Ishikawa (cell line): ENCODE data around the gene HSP90AB1.

Source experiments
- CEBPB ChIP-seq: IDR thresholded peaks from 2 replicates; pipeline ENCODE4 v1.6.1; 2012
- CREB1 ChIP-seq: IDR thresholded peaks from 2 replicates; pipeline ENCODE4 v1.6.1; 2012; ENCODE audit warnings: low read depth
- EGR1 ChIP-seq: IDR thresholded peaks from 2 replicates; pipeline ENCODE4 v1.6.1; 2012
- EP300 ChIP-seq: IDR thresholded peaks from 2 replicates; pipeline ENCODE4 v1.6.1; 2012; ENCODE audit warnings: borderline replicate concordance
- FOXM1 ChIP-seq: IDR thresholded peaks from 2 replicates; pipeline ENCODE4 v1.6.1; 2012; ENCODE audit warnings: low read depth, borderline replicate concordance
- NFIC ChIP-seq: IDR thresholded peaks from 2 replicates; pipeline ENCODE4 v1.6.1; 2012
- RAD21 ChIP-seq: IDR thresholded peaks from 2 replicates; pipeline ENCODE4 v1.6.1; 2012; ENCODE audit warnings: low read depth
- TAF1 ChIP-seq: IDR thresholded peaks from 2 replicates; pipeline ENCODE4 v1.6.1; 2012; ENCODE audit warnings: low read depth, mild to moderate bottlenecking
- TCF12 ChIP-seq: IDR thresholded peaks from 2 replicates; pipeline ENCODE4 v1.6.1; 2012; ENCODE audit warnings: low read depth
- TEAD4 ChIP-seq: IDR thresholded peaks from 2 replicates; pipeline ENCODE4 v1.6.1; 2012
- YY1 ChIP-seq: IDR thresholded peaks from 2 replicates; pipeline ENCODE4 v1.6.1; 2012; ENCODE audit warnings: low read depth
- ZBTB7A ChIP-seq: IDR thresholded peaks from 2 replicates; pipeline ENCODE4 v1.6.1; 2012; ENCODE audit warnings: low read depth
- TF ChIP-seq, protein P1 (sequence below): IDR thresholded peaks from 2 replicates; pipeline ENCODE4 v1.6.1; 2012
- TF ChIP-seq, protein P2 (sequence below): IDR thresholded peaks from 2 replicates; pipeline ENCODE4 v1.6.1; 2012
- TF ChIP-seq, protein P3 (sequence below): IDR thresholded peaks from 2 replicates; pipeline ENCODE4 v1.6.1; 2012; ENCODE audit warnings: low read depth, mild to moderate bottlenecking

Gene HSP90AB1

DNA sequence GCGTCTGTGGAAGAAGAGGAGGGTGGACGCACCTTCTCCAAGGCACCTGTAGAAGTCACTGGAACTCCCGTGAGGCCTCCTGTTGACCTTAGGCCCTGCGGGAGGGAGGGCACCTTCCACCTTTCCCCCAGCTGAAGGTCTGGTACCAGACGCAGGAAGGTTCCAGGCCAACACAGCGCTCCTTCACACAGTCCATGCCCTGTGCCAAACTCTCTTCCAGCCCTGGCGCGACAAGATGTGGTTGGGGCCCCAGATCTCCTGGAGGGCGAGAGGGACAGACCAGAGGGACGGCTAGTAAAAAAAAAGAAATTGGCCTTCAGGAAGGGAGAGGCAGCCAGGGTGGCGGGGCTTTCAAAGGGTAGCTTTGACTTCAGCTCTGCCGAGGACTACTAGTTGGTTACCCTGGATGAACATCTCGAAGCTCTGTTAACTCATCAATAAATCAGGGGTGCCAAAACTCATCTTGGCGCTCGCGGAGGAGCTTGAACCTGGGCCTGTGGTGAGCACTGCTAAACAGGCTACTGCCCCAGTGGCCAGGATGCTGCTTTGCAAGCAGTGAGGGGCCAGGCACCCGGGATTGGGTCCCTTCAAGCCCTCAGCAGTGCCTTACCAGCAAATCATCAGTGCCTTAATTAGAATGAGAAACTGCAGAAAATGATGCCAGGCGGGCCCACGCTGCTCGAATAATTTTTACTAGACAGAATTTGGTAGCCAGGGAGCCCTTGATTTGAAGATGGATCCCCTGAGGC lies 51.3 kb downstream of the HSP90AB1 start:
- TF ChIP-seq CREB1 (no peak), TAF1 (no peak), ZBTB7A (no peak), EP300 (no peak), CEBPB (no peak), TCF12 (no peak), RAD21 (no peak), TEAD4 (no peak), EGR1 (no peak), YY1 (no peak)
- TF ChIP-seq, protein P1, sequence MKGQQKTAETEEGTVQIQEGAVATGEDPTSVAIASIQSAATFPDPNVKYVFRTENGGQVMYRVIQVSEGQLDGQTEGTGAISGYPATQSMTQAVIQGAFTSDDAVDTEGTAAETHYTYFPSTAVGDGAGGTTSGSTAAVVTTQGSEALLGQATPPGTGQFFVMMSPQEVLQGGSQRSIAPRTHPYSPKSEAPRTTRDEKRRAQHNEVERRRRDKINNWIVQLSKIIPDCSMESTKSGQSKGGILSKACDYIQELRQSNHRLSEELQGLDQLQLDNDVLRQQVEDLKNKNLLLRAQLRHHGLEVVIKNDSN, result no peak
- TF ChIP-seq, protein P2, sequence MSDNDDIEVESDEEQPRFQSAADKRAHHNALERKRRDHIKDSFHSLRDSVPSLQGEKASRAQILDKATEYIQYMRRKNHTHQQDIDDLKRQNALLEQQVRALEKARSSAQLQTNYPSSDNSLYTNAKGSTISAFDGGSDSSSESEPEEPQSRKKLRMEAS, result no peak

DNA sequence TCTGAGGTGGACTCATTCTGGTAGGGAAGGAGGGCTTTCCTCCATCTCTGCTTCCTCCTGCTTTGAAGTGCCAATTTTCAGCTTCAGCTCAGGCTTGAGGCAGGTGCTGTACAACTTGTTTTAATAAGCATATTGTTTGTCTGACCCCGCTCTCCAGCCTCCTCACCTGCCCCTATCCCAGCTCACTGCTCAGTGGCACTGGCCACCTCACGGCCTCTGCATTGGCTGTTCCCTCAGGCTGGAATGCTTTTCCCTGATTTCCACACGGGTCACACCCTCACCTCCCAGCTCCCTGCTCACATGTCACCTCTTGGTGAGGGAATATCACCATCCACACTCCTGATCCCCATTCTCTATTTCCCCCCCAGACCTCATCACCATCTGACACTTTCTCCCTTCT lies 52.0 kb downstream of the HSP90AB1 start:
- no peak for TF ChIP-seq TEAD4
- no peak for TF ChIP-seq CEBPB
- no peak for TF ChIP-seq TAF1
- no peak for TF ChIP-seq ZBTB7A
- TF ChIP-seq EP300, result no peak
- TF ChIP-seq, protein P3, sequence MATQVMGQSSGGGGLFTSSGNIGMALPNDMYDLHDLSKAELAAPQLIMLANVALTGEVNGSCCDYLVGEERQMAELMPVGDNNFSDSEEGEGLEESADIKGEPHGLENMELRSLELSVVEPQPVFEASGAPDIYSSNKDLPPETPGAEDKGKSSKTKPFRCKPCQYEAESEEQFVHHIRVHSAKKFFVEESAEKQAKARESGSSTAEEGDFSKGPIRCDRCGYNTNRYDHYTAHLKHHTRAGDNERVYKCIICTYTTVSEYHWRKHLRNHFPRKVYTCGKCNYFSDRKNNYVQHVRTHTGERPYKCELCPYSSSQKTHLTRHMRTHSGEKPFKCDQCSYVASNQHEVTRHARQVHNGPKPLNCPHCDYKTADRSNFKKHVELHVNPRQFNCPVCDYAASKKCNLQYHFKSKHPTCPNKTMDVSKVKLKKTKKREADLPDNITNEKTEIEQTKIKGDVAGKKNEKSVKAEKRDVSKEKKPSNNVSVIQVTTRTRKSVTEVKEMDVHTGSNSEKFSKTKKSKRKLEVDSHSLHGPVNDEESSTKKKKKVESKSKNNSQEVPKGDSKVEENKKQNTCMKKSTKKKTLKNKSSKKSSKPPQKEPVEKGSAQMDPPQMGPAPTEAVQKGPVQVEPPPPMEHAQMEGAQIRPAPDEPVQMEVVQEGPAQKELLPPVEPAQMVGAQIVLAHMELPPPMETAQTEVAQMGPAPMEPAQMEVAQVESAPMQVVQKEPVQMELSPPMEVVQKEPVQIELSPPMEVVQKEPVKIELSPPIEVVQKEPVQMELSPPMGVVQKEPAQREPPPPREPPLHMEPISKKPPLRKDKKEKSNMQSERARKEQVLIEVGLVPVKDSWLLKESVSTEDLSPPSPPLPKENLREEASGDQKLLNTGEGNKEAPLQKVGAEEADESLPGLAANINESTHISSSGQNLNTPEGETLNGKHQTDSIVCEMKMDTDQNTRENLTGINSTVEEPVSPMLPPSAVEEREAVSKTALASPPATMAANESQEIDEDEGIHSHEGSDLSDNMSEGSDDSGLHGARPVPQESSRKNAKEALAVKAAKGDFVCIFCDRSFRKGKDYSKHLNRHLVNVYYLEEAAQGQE, result no peak
- TF ChIP-seq, protein P2, result no peak
- no peak for TF ChIP-seq NFIC
- no peak for TF ChIP-seq EGR1
- TF ChIP-seq, protein P1, result no peak
- no peak for TF ChIP-seq FOXM1
- TF ChIP-seq YY1, result no peak
- no peak for TF ChIP-seq RAD21
- no peak for TF ChIP-seq CREB1
- no peak for TF ChIP-seq TCF12

DNA sequence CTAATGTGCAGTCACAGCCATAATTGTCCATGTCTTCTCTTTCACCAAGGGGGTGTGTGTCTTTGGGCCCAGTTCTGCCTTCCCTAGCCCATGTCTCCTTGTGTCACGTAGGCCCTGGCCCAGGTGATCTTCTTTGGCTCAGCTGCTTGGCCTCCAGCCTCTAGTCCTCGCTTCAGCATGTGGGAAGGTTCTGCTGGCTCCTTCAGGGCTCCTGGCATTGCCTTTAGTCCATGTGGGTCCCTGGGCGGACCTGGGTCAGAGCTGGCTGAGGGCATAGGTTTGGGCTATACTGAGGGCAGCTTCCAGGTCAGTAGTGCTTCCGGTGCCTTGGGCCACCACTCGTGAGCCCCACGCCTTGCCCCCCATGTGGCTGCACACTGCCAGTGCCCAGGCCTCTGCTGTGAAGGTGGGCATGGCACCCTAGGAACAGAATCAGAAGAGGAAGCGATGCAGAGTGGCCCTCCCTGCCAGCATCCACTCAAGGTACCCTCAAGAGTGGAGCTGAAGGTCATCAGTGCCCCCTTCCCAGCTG lies 53.5 kb downstream of the HSP90AB1 start:
- TF ChIP-seq, protein P1, result no peak
- TF ChIP-seq, protein P2, result no peak
- no peak for TF ChIP-seq TCF12
- no peak for TF ChIP-seq CEBPB
- TF ChIP-seq YY1, result no peak
- TF ChIP-seq EP300, result no peak
- TF ChIP-seq, protein P3, result no peak
- no peak for TF ChIP-seq EGR1
- no peak for TF ChIP-seq NFIC
- TF ChIP-seq FOXM1, result no peak
- TF ChIP-seq TEAD4, result no peak
- TF ChIP-seq RAD21, result no peak

DNA sequence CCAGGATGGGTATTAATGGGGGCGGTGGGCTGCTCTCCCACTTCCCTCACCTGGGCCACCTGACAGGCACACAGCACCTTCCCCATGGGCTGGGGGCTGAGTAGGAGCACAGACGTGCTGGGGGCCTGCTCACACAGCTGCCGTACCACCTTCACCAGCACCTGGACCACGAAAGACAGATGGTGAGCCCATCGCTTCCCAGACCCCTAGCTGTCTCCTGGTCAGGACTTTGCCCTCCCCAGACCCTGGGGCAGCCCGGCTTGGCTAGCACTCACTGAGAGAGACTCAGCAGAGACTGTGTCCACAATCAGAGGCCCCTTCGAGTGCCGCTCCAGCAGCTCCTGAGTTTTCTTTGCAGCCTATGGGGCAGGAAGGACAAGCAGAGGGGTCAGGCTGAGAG lies 54.2 kb downstream of the HSP90AB1 start:
- TF ChIP-seq, protein P2, result no peak
- TF ChIP-seq, protein P3, result no peak
- no peak for TF ChIP-seq TEAD4
- TF ChIP-seq FOXM1, result no peak
- no peak for TF ChIP-seq CREB1
- no peak for TF ChIP-seq EGR1
- no peak for TF ChIP-seq CEBPB
- no peak for TF ChIP-seq NFIC
- TF ChIP-seq RAD21, result no peak
- TF ChIP-seq TAF1, result no peak
- TF ChIP-seq, protein P1, result no peak
- no peak for TF ChIP-seq YY1
- no peak for TF ChIP-seq TCF12
- no peak for TF ChIP-seq EP300
